Epithelial cell of proximal tubule (primary cell): Measurements from ENCODE around the gene TRH. TPM values are rescaled to one million over a fixed set of nuclear protein-coding genes. Genes with fewer than 3 reads are reported as not detected.
A peak's percentile ranks its signal among the peaks of the same experiment; 100 is the strongest.

Source experiments
- DNase-seq: peaks from one replicate; pipeline ENCODE4 v3.0.0-alpha.2; 2011; ENCODE audit warnings: low read depth
- H3K4me3 ChIP-seq: 2 replicates; pipeline ENCODE4 v1.5.1; 2011; ENCODE audit warnings: low read depth, mild to moderate bottlenecking, low read length
- total RNA-seq: library from RNA; depleted of rRNA; stranded (reverse); fragments of >200 nt; gene quantifications from 2 replicates; pipeline ENCODE4 v1.2.3, GENCODE V29; 2015
- TF ChIP-seq, protein P1 (sequence below): conservative IDR thresholded peaks from 2 replicates; pipeline ENCODE4 v1.5.1; 2012; ENCODE audit warnings: low read depth, mild to moderate bottlenecking, low read length

TRH gene
- total RNA-seq, 1 donor from 2014 or later, result not detected

DNA sequence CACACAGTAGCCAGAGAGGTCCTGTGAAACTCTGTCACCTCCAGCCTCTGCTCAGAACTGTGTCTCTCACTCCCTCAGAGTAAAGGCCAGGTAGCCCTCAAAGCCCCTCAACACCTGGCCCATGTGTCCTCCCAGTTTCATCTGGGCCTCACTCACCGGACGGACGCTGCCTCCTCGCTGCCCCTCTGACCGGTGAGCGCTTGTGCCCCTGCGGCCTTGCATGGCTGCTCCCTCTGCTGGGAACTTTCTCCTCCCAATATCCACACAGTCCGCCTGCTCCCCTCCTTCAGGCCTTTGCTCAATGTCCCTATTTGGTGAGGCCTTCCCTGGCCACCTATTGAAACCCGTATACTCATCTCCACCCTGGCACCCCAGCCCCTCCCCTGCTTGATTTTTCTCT is 36.8 kb upstream of the TRH start:
- no peak for DNase-seq
- TF ChIP-seq, protein P1, sequence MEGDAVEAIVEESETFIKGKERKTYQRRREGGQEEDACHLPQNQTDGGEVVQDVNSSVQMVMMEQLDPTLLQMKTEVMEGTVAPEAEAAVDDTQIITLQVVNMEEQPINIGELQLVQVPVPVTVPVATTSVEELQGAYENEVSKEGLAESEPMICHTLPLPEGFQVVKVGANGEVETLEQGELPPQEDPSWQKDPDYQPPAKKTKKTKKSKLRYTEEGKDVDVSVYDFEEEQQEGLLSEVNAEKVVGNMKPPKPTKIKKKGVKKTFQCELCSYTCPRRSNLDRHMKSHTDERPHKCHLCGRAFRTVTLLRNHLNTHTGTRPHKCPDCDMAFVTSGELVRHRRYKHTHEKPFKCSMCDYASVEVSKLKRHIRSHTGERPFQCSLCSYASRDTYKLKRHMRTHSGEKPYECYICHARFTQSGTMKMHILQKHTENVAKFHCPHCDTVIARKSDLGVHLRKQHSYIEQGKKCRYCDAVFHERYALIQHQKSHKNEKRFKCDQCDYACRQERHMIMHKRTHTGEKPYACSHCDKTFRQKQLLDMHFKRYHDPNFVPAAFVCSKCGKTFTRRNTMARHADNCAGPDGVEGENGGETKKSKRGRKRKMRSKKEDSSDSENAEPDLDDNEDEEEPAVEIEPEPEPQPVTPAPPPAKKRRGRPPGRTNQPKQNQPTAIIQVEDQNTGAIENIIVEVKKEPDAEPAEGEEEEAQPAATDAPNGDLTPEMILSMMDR, result no peak

DNA sequence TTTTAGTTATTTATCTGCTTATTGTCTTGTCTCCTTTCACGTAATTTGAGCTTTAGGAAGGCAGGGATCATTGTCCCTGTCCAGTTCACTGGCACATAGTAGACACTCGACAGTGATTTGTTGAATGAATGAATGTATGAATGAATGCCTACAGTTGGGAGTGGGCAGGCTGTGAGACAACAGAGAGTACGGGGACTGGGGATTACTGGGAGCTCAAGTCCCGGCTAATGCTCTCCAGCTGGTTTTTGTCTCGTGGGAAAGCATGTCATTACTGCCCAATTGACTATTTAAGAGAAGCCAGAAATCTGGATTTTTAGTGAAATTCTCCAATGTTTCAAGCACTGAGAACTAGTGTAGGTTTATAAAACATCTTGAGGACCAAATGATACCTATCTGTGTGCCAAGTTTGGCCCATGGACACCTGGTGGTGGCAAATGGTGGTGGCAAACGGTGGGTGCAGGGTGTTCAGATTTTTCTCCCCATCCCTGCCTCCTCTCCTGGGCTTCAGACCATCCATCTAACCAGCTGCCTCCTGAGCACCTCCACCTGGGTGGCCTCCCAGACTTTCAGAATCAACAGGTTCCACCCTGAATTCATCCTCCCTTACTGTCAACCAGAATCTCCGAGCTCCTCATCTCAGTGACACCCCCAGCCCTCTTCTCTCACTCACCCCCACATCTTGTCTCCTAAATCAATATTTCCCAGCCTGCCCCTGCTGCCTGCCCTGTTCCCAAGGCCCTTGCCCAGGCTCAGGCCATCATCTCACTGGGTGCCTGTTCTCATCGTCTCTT is 36.2 kb upstream of the TRH start:
- H3K4me3 ChIP-seq, result no peak overlapping the region
- no peak for DNase-seq
- TF ChIP-seq, protein P1, result peak; percentile 26

More for the DNA sequence above, 36.8 kb upstream of the TRH start:
- H3K4me3 ChIP-seq, result no peak overlapping the region

DNA sequence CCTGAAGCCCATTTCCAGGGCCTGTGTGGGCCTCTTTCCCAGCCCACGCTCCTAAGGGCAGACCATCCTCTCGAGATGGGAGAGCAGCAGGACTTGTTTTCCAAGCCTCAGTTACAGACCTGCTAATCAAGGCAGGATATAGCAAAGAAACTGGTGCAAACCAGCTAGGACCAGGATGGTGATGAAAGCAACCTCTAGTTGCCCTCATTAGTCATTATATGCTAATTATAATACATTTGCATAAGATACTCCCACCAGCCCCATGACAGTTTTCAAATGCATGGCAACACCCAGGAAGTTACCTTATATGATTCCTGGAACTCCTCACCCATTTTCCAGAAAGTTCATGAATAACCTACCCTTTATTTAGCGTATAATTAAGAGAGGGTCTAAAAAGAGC is 34.4 kb upstream of the TRH start:
- DNase-seq, result no peak
- no peak overlapping the region for H3K4me3 ChIP-seq
- TF ChIP-seq, protein P1, result no peak

DNA sequence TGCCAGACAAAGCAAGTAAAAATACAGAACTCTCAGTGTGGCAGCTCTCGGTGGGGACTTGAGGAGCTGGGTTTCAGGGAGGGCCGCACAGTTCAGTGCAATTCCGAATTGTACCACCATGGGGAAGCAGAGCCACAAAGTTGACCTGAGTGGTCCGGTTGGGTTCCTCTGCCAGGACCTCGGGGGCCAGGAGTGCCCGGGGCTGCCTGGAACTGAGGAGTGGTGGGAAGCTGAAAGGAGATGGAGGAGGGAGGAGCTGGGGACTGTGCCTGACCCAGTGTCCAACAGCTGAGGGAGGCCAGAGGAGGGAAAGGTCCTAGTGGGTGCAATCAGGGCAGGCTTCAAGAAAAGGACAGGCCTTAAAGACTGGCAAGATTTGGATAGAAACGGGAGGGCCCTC is 32.2 kb upstream of the TRH start:
- TF ChIP-seq, protein P1, result peak; percentile 79
- DNase-seq, result no peak
- H3K4me3 ChIP-seq, result no peak overlapping the region

DNA sequence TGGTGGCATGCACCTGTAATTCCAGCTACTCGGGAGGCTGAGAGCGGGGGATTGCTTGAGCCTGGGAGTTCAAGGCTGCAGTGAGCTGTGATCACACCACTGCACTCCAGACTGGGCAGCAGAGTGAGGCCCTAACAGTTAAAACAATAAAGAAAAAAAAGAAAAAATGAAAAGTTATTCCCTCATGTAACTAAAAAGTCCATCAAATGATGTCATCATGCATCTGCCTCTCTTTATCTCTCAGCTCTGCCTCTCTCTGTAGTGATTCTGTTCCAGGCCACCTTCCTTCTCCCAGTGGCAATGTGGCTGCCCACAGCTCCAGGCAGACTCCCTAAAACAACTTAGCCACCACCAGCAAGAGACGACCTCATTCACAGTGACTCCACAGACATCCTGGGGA is 31.5 kb upstream of the TRH start:
- H3K4me3 ChIP-seq, result no peak overlapping the region
- no peak for DNase-seq
- TF ChIP-seq, protein P1, result no peak

DNA sequence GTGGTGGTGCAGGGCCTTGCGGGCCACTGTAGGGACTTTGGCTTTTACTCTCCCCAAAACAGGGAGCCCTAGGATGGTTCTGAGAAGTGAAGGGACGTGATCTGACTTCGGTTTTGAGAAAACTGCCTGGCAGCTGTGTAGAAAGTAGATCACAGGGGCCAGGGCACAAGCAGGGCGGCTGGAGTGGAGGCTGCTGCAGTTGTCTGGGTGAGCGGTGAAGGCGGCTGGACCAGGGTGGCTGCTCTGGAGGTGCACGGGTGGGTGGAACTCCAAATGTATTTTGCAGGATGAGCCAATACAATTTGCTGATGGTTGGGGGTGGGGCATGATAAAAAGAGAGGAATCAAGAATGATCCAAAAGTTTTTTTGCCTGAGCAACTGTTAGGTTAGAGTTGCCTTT is 29.8 kb upstream of the TRH start:
- TF ChIP-seq, protein P1, result no peak
- H3K4me3 ChIP-seq, result no peak overlapping the region
- no peak for DNase-seq

DNA sequence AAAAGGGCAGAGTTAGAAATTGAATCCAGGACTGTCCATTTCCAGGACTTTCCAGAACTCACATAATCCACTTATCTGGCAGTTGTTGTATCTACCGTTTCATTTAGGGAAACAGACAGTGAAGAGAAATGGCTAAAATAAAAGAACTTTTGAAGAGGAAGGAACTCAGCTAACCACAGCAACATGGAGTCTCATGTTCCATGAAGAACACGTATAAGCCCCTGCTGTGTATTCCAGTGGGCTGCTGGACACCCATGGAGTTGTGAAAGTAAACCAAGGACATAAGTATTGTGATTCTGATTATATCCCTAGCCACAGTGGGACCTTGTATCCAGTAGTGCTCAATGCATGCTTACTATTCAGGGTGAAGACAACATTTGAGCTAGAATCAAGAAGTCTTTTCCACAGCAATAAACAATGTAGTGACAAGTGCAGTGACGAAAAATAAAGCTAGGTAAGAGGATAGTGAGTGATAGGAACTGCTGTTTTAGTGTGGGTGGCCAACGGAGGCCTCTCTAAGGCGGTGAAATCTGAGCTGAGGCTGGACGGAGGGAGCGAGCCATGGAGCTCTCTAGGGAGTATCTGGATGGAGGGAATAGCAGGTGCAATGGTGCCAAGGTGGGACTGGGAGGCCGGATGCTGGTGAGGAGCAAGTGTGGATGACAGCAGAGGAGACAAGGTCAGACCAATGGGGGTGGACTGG is 26.8 kb upstream of the TRH start:
- DNase-seq, result no peak
- TF ChIP-seq, protein P1, result no peak
- no peak overlapping the region for H3K4me3 ChIP-seq
